ENCODE measurements around the gene SH3PXD2A.

DNA sequence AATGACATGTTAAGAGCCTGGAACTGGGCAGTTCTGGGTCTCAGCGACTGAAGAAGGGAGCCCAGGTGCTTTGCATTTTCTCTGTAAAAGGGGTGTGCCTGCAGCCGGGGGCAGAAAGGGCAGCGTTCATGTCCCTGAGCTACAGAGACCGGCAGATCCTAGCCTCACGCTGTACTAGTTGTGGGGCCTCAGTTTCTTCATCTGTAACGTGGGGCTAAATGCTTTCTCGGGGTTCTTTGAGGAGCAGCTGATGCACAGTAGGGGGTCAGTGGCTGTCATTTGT is 282.2 kb downstream of the SH3PXD2A start:
- TF ChIP-seq, protein P1, sequence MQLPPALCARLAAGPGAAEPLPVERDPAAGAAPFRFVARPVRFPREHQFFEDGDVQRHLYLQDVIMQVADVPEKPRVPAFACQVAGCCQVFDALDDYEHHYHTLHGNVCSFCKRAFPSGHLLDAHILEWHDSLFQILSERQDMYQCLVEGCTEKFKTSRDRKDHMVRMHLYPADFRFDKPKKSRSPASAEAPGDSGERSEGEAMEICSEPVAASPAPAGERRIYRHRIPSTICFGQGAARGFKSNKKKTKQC (CRISPR knock-in tag; IDR thresholded peaks at IDR 0.05) = no peak
- TF ChIP-seq, protein P2, sequence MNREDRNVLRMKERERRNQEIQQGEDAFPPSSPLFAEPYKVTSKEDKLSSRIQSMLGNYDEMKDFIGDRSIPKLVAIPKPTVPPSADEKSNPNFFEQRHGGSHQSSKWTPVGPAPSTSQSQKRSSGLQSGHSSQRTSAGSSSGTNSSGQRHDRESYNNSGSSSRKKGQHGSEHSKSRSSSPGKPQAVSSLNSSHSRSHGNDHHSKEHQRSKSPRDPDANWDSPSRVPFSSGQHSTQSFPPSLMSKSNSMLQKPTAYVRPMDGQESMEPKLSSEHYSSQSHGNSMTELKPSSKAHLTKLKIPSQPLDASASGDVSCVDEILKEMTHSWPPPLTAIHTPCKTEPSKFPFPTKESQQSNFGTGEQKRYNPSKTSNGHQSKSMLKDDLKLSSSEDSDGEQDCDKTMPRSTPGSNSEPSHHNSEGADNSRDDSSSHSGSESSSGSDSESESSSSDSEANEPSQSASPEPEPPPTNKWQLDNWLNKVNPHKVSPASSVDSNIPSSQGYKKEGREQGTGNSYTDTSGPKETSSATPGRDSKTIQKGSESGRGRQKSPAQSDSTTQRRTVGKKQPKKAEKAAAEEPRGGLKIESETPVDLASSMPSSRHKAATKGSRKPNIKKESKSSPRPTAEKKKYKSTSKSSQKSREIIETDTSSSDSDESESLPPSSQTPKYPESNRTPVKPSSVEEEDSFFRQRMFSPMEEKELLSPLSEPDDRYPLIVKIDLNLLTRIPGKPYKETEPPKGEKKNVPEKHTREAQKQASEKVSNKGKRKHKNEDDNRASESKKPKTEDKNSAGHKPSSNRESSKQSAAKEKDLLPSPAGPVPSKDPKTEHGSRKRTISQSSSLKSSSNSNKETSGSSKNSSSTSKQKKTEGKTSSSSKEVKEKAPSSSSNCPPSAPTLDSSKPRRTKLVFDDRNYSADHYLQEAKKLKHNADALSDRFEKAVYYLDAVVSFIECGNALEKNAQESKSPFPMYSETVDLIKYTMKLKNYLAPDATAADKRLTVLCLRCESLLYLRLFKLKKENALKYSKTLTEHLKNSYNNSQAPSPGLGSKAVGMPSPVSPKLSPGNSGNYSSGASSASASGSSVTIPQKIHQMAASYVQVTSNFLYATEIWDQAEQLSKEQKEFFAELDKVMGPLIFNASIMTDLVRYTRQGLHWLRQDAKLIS (CRISPR knock-in tag; IDR thresholded peaks at IDR 0.05) = no peak
- TF ChIP-seq RAD21 (CRISPR knock-in tag; conservative IDR thresholded peaks at IDR 0.05 in 1 of 2, IDR thresholded peaks at IDR 0.05 in 1 of 2) = no peak
- no peak for TF ChIP-seq SP1 (CRISPR knock-in tag; IDR thresholded peaks at IDR 0.05)
- TF ChIP-seq CREB1 (IDR thresholded peaks at IDR 0.05) = no peak
- no peak for TF ChIP-seq CREB1 (CRISPR knock-in tag; IDR thresholded peaks at IDR 0.05)
- TF ChIP-seq NCOA4 (IDR thresholded peaks at IDR 0.05; ENCODE audit: partially characterized antibody) = no peak
- no peak for TF ChIP-seq EZH2 (IDR thresholded peaks at IDR 0.05; ENCODE audit: borderline replicate concordance, low read depth, low read length)
- no peak for TF ChIP-seq SMARCA5 (IDR thresholded peaks at IDR 0.05)
- no peak for TF ChIP-seq ZNF121 (CRISPR knock-in tag; conservative IDR thresholded peaks at IDR 0.05)
- TF ChIP-seq, protein P3, sequence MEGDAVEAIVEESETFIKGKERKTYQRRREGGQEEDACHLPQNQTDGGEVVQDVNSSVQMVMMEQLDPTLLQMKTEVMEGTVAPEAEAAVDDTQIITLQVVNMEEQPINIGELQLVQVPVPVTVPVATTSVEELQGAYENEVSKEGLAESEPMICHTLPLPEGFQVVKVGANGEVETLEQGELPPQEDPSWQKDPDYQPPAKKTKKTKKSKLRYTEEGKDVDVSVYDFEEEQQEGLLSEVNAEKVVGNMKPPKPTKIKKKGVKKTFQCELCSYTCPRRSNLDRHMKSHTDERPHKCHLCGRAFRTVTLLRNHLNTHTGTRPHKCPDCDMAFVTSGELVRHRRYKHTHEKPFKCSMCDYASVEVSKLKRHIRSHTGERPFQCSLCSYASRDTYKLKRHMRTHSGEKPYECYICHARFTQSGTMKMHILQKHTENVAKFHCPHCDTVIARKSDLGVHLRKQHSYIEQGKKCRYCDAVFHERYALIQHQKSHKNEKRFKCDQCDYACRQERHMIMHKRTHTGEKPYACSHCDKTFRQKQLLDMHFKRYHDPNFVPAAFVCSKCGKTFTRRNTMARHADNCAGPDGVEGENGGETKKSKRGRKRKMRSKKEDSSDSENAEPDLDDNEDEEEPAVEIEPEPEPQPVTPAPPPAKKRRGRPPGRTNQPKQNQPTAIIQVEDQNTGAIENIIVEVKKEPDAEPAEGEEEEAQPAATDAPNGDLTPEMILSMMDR (IDR thresholded peaks at IDR 0.05 in 2 of 3, conservative IDR thresholded peaks at IDR 0.05 in 1 of 3; ENCODE audit: insufficient read depth in 2 of 3, low read depth in 1 of 3, low read length in 3 of 3) = no peak
- TF ChIP-seq, protein P4, sequence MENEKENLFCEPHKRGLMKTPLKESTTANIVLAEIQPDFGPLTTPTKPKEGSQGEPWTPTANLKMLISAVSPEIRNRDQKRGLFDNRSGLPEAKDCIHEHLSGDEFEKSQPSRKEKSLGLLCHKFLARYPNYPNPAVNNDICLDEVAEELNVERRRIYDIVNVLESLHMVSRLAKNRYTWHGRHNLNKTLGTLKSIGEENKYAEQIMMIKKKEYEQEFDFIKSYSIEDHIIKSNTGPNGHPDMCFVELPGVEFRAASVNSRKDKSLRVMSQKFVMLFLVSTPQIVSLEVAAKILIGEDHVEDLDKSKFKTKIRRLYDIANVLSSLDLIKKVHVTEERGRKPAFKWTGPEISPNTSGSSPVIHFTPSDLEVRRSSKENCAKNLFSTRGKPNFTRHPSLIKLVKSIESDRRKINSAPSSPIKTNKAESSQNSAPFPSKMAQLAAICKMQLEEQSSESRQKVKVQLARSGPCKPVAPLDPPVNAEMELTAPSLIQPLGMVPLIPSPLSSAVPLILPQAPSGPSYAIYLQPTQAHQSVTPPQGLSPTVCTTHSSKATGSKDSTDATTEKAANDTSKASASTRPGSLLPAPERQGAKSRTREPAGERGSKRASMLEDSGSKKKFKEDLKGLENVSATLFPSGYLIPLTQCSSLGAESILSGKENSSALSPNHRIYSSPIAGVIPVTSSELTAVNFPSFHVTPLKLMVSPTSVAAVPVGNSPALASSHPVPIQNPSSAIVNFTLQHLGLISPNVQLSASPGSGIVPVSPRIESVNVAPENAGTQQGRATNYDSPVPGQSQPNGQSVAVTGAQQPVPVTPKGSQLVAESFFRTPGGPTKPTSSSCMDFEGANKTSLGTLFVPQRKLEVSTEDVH (IDR thresholded peaks at IDR 0.05; ENCODE audit: low read depth, partially characterized antibody) = no peak
- TF ChIP-seq, protein P5, sequence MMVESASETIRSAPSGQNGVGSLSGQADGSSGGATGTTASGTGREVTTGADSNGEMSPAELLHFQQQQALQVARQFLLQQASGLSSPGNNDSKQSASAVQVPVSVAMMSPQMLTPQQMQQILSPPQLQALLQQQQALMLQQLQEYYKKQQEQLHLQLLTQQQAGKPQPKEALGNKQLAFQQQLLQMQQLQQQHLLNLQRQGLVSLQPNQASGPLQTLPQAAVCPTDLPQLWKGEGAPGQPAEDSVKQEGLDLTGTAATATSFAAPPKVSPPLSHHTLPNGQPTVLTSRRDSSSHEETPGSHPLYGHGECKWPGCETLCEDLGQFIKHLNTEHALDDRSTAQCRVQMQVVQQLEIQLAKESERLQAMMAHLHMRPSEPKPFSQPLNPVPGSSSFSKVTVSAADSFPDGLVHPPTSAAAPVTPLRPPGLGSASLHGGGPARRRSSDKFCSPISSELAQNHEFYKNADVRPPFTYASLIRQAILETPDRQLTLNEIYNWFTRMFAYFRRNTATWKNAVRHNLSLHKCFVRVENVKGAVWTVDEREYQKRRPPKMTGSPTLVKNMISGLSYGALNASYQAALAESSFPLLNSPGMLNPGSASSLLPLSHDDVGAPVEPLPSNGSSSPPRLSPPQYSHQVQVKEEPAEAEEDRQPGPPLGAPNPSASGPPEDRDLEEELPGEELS (CRISPR knock-in tag; IDR thresholded peaks at IDR 0.05; ENCODE audit: borderline replicate concordance) = no peak
- TF ChIP-seq MAZ (CRISPR knock-in tag; conservative IDR thresholded peaks at IDR 0.05 in 1 of 2, IDR thresholded peaks at IDR 0.05 in 1 of 2) = no peak
- TF ChIP-seq SIRT6 (IDR thresholded peaks at IDR 0.05; ENCODE audit: low read depth, low read length) = no peak

Measured in K562 (cell line).